Mesenchymal stem cell (in vitro differentiated cells and primary cell): ENCODE measurements around the gene CFAP99. TPM values are rescaled to one million over a fixed set of nuclear protein-coding genes. Genes with fewer than 3 reads are reported as not detected.

Experiments
- DNase-seq: peaks from one replicate; pipeline ENCODE4 v3.0.0-alpha.2; 2013
- H2AFZ ChIP-seq: one replicate; pipeline ENCODE4 v1.6.1; 2013; ENCODE audit warnings: low read depth, mild to moderate bottlenecking, control low read depth, inconsistent platforms, low read length, moderate library complexity
- H2AK5ac ChIP-seq: 2 replicates; pipeline ENCODE4 v1.6.1; 2013; ENCODE audit warnings: low read length, moderate library complexity, mild to moderate bottlenecking, inconsistent platforms; ENCODE audit not compliant: severe bottlenecking
- H2BK120ac ChIP-seq: one replicate; pipeline ENCODE4 v1.6.1; 2013; ENCODE audit warnings: low read depth, mild to moderate bottlenecking, inconsistent platforms, low read length, moderate library complexity
- H2BK12ac ChIP-seq, 2 experiments: one replicate each; pipeline ENCODE4 v1.6.1; 2013; ENCODE audit warnings: inconsistent platforms in 2 of 2, low read length in 2 of 2, mild to moderate bottlenecking in 2 of 2, moderate library complexity in 2 of 2, control low read depth in 1 of 2
- H2BK15ac ChIP-seq: one replicate; pipeline ENCODE4 v1.6.1; 2013; ENCODE audit warnings: mild to moderate bottlenecking, low read depth, inconsistent platforms; ENCODE audit not compliant: poor library complexity, severe bottlenecking
- H2BK5ac ChIP-seq: 2 replicates; pipeline ENCODE4 v1.6.1; 2013; ENCODE audit warnings: low read depth, mild to moderate bottlenecking, low read length, control low read depth, inconsistent platforms; ENCODE audit not compliant: poor library complexity, severe bottlenecking
- H3K14ac ChIP-seq, 2 experiments: one replicate each; pipeline ENCODE4 v1.6.1; 2013; ENCODE audit warnings: inconsistent platforms in 2 of 2, low read length in 2 of 2, control low read depth in 1 of 2, mild to moderate bottlenecking in 1 of 2, moderate library complexity in 1 of 2
- H3K18ac ChIP-seq, 2 experiments: one replicate each; pipeline ENCODE4 v1.6.1; 2013; ENCODE audit warnings: inconsistent platforms in 2 of 2, low read length in 2 of 2, control low read depth in 1 of 2, low read depth in 1 of 2, mild to moderate bottlenecking in 1 of 2
- H3K23ac ChIP-seq, 2 experiments: one replicate each; pipeline ENCODE4 v1.6.1; 2013; ENCODE audit warnings: inconsistent platforms in 2 of 2, low read length in 2 of 2, mild to moderate bottlenecking in 2 of 2, moderate library complexity in 2 of 2, control low read depth in 1 of 2
- H3K27ac ChIP-seq: 2 replicates; pipeline ENCODE4 v1.5.1; 2013; ENCODE audit warnings: mild to moderate bottlenecking, moderate library complexity, low read length, control low read depth, inconsistent platforms; ENCODE audit not compliant: poor library complexity, severe bottlenecking
- H3K27me3 ChIP-seq, 2 experiments: 2 replicates each; pipeline versions ENCODE4 v1.6.1 to v1.7.0; 2013; ENCODE audit warnings: low read length in 2 of 2, mild to moderate bottlenecking in 2 of 2, moderate library complexity in 2 of 2, control low read depth in 1 of 2, inconsistent platforms in 1 of 2; ENCODE audit not compliant: control insufficient read depth in 1 of 2, insufficient read depth in 1 of 2
- H3K36me3 ChIP-seq, 2 experiments: 2 replicates each; pipeline versions ENCODE4 v1.6.1 to v1.7.0; 2013; ENCODE audit warnings: low read length in 2 of 2, control low read depth in 1 of 2, inconsistent platforms in 1 of 2, low read depth in 1 of 2, mild to moderate bottlenecking in 1 of 2; ENCODE audit not compliant: insufficient read depth in 2 of 2, control insufficient read depth in 1 of 2
- H3K4ac ChIP-seq, 2 experiments: one replicate each; pipeline ENCODE4 v1.6.1; 2013; ENCODE audit warnings: inconsistent platforms in 2 of 2, low read length in 2 of 2, mild to moderate bottlenecking in 2 of 2, moderate library complexity in 2 of 2, control low read depth in 1 of 2, low read depth in 1 of 2
- H3K4me1 ChIP-seq: 2 replicates; pipeline ENCODE4 v1.6.1; 2013; ENCODE audit warnings: low read depth, low read length, control low read depth; ENCODE audit not compliant: control insufficient read depth, insufficient read depth
- H3K4me2 ChIP-seq: 2 replicates; pipeline ENCODE4 v1.6.1; 2013; ENCODE audit warnings: low read length, mild to moderate bottlenecking, inconsistent platforms; ENCODE audit not compliant: poor library complexity, severe bottlenecking
- H3K4me3 ChIP-seq, 2 experiments: 2 replicates each; pipeline versions ENCODE4 v1.5.1 to v1.7.0; 2013; ENCODE audit warnings: low read length in 2 of 2, mild to moderate bottlenecking in 2 of 2, control low read depth in 1 of 2, low read depth in 1 of 2; ENCODE audit not compliant: insufficient read depth in 1 of 2
- H3K79me1 ChIP-seq: replicated peaks from 2 replicates; pipeline ENCODE4 v1.6.1; 2013; ENCODE audit warnings: mild to moderate bottlenecking, control low read depth, low read length, inconsistent platforms; ENCODE audit not compliant: poor library complexity, severe bottlenecking
- H3K9ac ChIP-seq: 2 replicates; pipeline ENCODE4 v1.7.0; 2013; ENCODE audit warnings: mild to moderate bottlenecking, low read length, moderate library complexity
- H3K9me3 ChIP-seq: 2 replicates; pipeline ENCODE4 v1.7.0; 2013; ENCODE audit warnings: mild to moderate bottlenecking, low read length; ENCODE audit not compliant: control insufficient read depth
- H4K8ac ChIP-seq: one replicate; pipeline ENCODE4 v1.6.1; 2013; ENCODE audit warnings: inconsistent platforms, mild to moderate bottlenecking, low read length, moderate library complexity
- H4K91ac ChIP-seq: one replicate; pipeline ENCODE4 v1.6.1; 2013; ENCODE audit warnings: mild to moderate bottlenecking, low read length, inconsistent platforms
- WGBS: methylation state at CpG from one replicate; pipeline ENCODE4 v1.1.7; 2013; ENCODE audit warnings: mixed read lengths; 5-methylcytosine and 5-hydroxymethylcytosine counted together
- polyA plus RNA-seq, 2 experiments: library from polyadenylated mRNA; stranded (reverse); fragments of 200-250 nt; gene quantifications; one replicate each; pipeline ENCODE4 v1.2.3, GENCODE V29; 2013

The CFAP99 gene
- 0.03 TPM for polyA plus RNA-seq (2013, experiment 1 of 2)
- not detected for polyA plus RNA-seq (2013, experiment 2 of 2)

DNA sequence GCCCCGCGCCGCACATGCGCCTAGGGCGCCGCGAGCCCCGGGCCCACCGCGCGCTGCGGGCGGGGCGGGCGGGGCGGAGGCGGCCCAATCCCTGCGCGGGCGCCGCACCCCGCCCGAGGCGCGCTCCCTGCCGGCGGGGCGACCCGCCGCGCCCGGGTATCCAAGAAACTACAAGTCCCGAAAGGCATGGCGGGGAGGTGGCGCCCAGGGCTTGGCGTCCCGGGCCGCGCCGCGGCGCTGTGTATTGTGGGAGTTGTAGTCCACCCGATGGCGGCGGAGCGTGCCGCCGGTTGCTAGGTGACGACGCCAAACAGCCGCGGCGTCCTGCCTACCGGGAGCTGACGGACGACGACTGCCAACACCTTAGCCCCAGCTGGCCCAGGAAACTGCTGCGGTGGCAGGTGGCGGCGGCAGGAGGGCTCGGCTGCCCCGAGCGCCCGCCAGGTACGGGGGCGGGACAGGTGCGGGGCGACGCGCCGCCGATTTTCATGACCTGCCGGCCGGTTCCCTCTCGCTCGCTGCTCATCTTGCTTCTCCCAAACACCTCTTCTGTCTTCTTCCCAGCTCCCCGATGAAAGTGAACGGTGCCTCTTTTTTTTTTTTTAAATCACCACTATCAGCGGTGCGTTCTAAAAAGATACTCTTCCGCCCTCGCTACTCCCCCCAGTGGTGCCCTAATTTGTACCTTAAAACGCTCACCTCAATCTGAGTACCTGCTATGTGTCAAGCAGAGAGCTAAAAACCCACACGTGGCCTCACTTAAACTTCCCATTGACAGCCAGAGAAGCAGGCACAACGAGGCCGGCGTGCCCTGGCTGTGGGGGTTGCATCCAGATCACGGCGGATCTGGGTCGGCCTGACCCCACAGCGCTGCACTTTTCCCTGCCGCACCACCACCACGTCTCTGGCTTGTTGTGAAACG, at the start of gene CFAP99:
Gene CFAP99 (plus strand): TSS at position 306 of the 922 bp plus-strand sequence.
- H2BK120ac ChIP-seq, result no peak within 1 kb of the TSS
- H3K18ac ChIP-seq, result peak within 1 kb of the TSS in 1 of 2 experiments; percentile 54
- H3K27ac ChIP-seq, result peak within 1 kb of the TSS; percentile 15
- peaks cover 33% of the 10 kb centered on the region for H3K4me1 ChIP-seq
- peaks cover 0 to 6% of the 10 kb centered on the region in 2 experiments for H3K36me3 ChIP-seq
- H3K4me3 ChIP-seq, result peak within 1 kb of the TSS; percentile 82 to 86
- peak within 1 kb of the TSS in 1 of 2 experiments; percentile 24 for H3K4ac ChIP-seq
- H3K23ac ChIP-seq, result peak within 1 kb of the TSS in 1 of 2 experiments; percentile 78
- H3K14ac ChIP-seq, result no peak within 1 kb of the TSS
- peak within 1 kb of the TSS in 1 of 2 experiments; percentile 17 for H2BK12ac ChIP-seq
- no peak within 1 kb of the TSS for H4K91ac ChIP-seq
- no peaks in the 10 kb centered on the region for H3K79me1 ChIP-seq
- peak within 1 kb of the TSS; percentile 79 for H2AFZ ChIP-seq
- H2AK5ac ChIP-seq, result no peak within 1 kb of the TSS
- peak within 1 kb of the TSS; percentile 31 for H4K8ac ChIP-seq
- peak; percentile 94 for DNase-seq
- H2BK5ac ChIP-seq, result no peak within 1 kb of the TSS
- 2% methylated on average over 83 of the region's 94 CpGs for WGBS
- no peak within 1 kb of the TSS for H2BK15ac ChIP-seq
- peak within 1 kb of the TSS; percentile 98 for H3K4me2 ChIP-seq
- peaks cover 18 to 58% of the 10 kb centered on the region in 2 experiments for H3K27me3 ChIP-seq
- peaks cover 4% of the 10 kb centered on the region for H3K9me3 ChIP-seq
- peak within 1 kb of the TSS; percentile 88 for H3K9ac ChIP-seq

DNA sequence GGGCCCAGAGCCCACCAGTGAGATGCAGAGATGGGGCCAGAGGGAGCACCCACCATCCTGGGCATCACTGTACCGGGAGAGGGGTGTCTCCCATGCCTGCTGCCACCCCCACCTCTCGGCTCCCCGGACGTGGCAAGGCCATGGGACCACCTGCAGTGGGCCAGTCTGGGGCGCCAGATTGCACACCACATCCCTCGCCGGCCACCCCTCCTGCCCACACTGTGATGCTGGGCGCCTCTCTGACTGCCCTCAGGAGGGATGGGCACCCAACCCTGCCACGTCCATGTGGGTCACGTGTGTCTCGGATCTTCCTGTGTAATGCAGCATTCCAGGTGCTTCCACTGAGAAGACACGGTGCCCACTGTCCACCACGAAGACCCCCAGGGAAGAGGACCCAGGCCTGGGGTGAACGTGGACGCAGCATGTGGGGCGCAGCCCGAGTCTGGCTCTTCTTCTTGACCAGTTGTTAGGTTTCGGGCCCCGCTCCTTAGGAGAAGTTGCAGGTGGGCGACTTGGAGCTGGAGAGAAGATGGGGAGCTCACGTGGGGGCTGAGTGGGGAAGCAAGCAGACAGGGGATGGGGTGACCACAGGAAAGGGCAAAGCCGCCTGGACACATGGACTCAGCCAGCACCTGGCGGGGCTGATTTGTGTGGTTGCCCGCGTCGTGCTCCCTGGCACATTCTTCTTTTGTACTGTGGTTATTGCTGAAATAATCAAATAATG, 48.0 kb upstream of the CFAP99 start:
- H4K91ac ChIP-seq, result no peak overlapping the region
- H2AK5ac ChIP-seq, result no peak overlapping the region
- H3K14ac ChIP-seq, result no peak overlapping the region
- H3K79me1 ChIP-seq, result peaks cover 52% of the 10 kb centered on the region
- no peak overlapping the region for H2BK5ac ChIP-seq
- no peak overlapping the region for H2AFZ ChIP-seq
- H4K8ac ChIP-seq, result no peak overlapping the region
- no peak overlapping the region for H3K4me3 ChIP-seq
- H3K27ac ChIP-seq, result no peak overlapping the region
- H2BK120ac ChIP-seq, result no peak overlapping the region
- H2BK15ac ChIP-seq, result no peak overlapping the region
- no peak for DNase-seq
- no peak overlapping the region for H3K9ac ChIP-seq
- H3K9me3 ChIP-seq, result peaks cover 6% of the 10 kb centered on the region
- no peak overlapping the region for H3K23ac ChIP-seq
- peaks cover 0 to 45% of the 10 kb centered on the region in 2 experiments for H3K36me3 ChIP-seq
- no peak overlapping the region for H3K4ac ChIP-seq
- no peak overlapping the region for H2BK12ac ChIP-seq
- no peak overlapping the region for H3K4me2 ChIP-seq
- H3K27me3 ChIP-seq, result no peaks in the 10 kb centered on the region
- no peak overlapping the region for H3K18ac ChIP-seq
- peaks cover 9% of the 10 kb centered on the region for H3K4me1 ChIP-seq
- WGBS, result 88% methylated on average over 22 of the region's 26 CpGs

DNA sequence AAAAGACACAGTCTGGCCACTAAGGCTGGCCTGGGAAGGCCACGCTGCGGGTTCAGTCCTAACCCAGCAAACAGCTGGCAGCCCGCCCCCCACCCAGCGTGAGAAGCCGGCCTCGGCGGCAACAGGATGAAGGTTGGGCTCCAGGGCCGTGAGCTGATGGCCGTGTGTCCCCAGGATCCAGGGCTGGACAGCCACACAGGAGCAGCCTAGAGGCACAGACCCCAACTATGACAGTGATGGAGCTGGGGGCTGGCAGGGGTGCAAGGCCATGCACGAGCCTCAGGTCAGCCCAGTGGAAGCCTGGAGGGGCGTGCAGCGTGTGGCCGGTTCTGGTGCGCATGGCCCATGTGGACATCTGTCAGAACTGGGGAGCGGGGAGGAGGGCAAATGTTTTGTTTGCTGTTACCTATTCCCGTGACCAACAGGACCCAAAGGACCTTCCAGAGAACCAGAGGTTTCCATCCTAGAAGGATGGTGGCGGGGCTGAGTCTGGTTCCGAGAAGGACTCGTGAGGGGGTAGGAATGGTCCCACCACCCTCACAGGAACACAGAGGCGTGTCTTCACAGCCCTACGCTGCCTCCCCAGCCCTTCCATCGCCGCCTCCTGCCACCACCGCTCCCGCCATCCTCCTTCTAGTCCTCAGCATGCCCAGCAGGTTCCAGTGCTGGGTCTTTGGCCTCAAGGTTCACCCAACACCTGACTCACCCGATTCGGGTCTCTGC, 46.8 kb upstream of the CFAP99 start:
- H3K27ac ChIP-seq, result no peak overlapping the region
- no peak overlapping the region for H2BK15ac ChIP-seq
- no peak overlapping the region for H4K8ac ChIP-seq
- WGBS, result 86% methylated on average over 27 of the region's 27 CpGs
- H3K27me3 ChIP-seq, result no peaks in the 10 kb centered on the region
- H2BK12ac ChIP-seq, result no peak overlapping the region
- peaks cover 6% of the 10 kb centered on the region for H3K9me3 ChIP-seq
- no peak overlapping the region for H3K4me2 ChIP-seq
- no peak overlapping the region for H3K23ac ChIP-seq
- no peak overlapping the region for H3K18ac ChIP-seq
- no peak overlapping the region for H2AFZ ChIP-seq
- no peak overlapping the region for H2BK5ac ChIP-seq
- peak overlapping the region in 1 of 2 experiments; percentile 5 for H3K4me3 ChIP-seq
- H3K79me1 ChIP-seq, result peaks cover 49% of the 10 kb centered on the region
- H3K36me3 ChIP-seq, result peaks cover 0 to 42% of the 10 kb centered on the region in 2 experiments
- H2BK120ac ChIP-seq, result no peak overlapping the region
- no peak for DNase-seq
- H3K9ac ChIP-seq, result no peak overlapping the region
- H2AK5ac ChIP-seq, result no peak overlapping the region
- no peak overlapping the region for H3K14ac ChIP-seq
- no peak overlapping the region for H3K4ac ChIP-seq
- H3K4me1 ChIP-seq, result peaks cover 4% of the 10 kb centered on the region
- H4K91ac ChIP-seq, result no peak overlapping the region
